Measurements from ENCODE around the gene CKAP5.

The CKAP5 gene

GRCh38 chr11:46762248-46762647 lies 83.8 kb downstream of the CKAP5 start:
- Histone ChIP-seq H3K4me3 (ENCODE audit: insufficient read depth, low read length, poor library complexity, severe bottlenecking) (no peak overlapping the region), H3K27ac (ENCODE audit: low read depth, low read length) (no peak overlapping the region), H3K79me2 (ENCODE audit: insufficient read depth, low read length) (no peaks in the 10 kb centered on the region), H3K36me3 (ENCODE audit: low read length) (peaks cover 68% of the 10 kb centered on the region), H3F3A (ENCODE audit: insufficient read depth) (no peaks in the 10 kb centered on the region), H3K9me2 (replicated peaks; ENCODE audit: insufficient read depth, low read length) (no peaks in the 10 kb centered on the region), H2AFZ (ENCODE audit: low read depth, low read length, severe bottlenecking) (no peak overlapping the region), H4K20me1 (ENCODE audit: low read depth, low read length) (no peaks in the 10 kb centered on the region), H3K9me3 (ENCODE audit: insufficient read depth, low read length) (no peaks in the 10 kb centered on the region), H3K4me2 (ENCODE audit: low read depth, low read length, poor library complexity, severe bottlenecking) (no peak overlapping the region), H3K9ac (ENCODE audit: low read length) (no peak overlapping the region), H3K27me3 (ENCODE audit: low read length) (no peaks in the 10 kb centered on the region)
- TF ChIP-seq CTCF (IDR thresholded peaks at IDR 0.05; ENCODE audit: insufficient read depth, low read length, poor library complexity, severe bottlenecking): no peak
- no peak for TF ChIP-seq EZH2phosphoT487 (conservative IDR thresholded peaks at IDR 0.05; ENCODE audit: low read length)

- H3F3A ChIP-seq (ENCODE audit: insufficient read depth): no peaks in the 10 kb centered on the region
- H3K27ac ChIP-seq (ENCODE audit: low read depth, low read length): no peak overlapping the region
- TF ChIP-seq EZH2phosphoT487 (conservative IDR thresholded peaks at IDR 0.05; ENCODE audit: low read length): no peak
- TF ChIP-seq CTCF (IDR thresholded peaks at IDR 0.05; ENCODE audit: insufficient read depth, low read length, poor library complexity, severe bottlenecking): no peak
- H4K20me1 ChIP-seq (ENCODE audit: low read depth, low read length): no peaks in the 10 kb centered on the region
- H3K9ac ChIP-seq (ENCODE audit: low read length): no peak overlapping the region
- no peak overlapping the region for H2AFZ ChIP-seq (ENCODE audit: low read depth, low read length, severe bottlenecking)
- no peak overlapping the region for H3K4me3 ChIP-seq (ENCODE audit: insufficient read depth, low read length, poor library complexity, severe bottlenecking)
- no peaks in the 10 kb centered on the region for H3K9me2 ChIP-seq (replicated peaks; ENCODE audit: insufficient read depth, low read length)
- H3K36me3 ChIP-seq (ENCODE audit: low read length): peaks cover 66% of the 10 kb centered on the region
- H3K27me3 ChIP-seq (ENCODE audit: low read length): no peaks in the 10 kb centered on the region
- H3K79me2 ChIP-seq (ENCODE audit: insufficient read depth, low read length): no peaks in the 10 kb centered on the region
- H3K9me3 ChIP-seq (ENCODE audit: insufficient read depth, low read length): no peaks in the 10 kb centered on the region
- H3K4me2 ChIP-seq (ENCODE audit: low read depth, low read length, poor library complexity, severe bottlenecking): no peak overlapping the region
These were observed 84.3 kb downstream of the CKAP5 start for GRCh38 chr11:46761807-46762206.

DNA sequence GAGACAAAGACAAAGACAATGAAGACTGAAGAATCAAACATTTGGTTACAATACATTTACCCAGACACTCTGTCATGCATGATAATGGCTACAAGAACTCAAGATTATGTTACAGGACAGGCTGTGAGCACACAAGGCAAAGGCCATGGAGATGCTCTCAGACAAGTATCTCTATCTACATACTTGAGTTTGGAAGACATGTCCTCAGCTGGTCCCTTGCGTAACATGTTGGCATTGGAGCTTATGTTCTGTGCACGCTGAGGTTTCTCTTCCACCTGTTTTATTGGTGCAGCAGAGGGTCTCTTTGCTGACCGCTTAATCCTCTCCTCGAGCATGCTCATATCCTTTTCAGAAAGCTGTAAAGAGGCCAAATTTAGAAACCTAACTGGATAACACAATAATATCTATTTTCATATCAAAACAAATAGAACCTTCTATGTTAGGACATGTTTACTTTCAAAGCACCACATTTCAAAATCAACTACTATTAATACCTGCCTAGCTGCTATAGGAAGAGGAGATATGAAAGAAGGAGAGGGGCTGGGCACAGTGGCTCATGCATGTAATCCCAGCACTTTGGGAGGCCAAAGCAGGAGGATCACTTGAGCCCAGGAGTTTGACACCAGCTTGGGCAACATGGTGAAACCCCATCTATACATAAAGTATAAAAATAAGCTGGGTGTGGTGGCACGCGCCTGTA lies 85.5 kb downstream of the CKAP5 start:
- Histone ChIP-seq H3K36me3 (ENCODE audit: low read length) (peaks cover 62% of the 10 kb centered on the region), H3K27me3 (ENCODE audit: low read length) (no peaks in the 10 kb centered on the region), H3K4me3 (ENCODE audit: insufficient read depth, low read length, poor library complexity, severe bottlenecking) (no peak overlapping the region), H2AFZ (ENCODE audit: low read depth, low read length, severe bottlenecking) (no peak overlapping the region), H3K9me2 (replicated peaks; ENCODE audit: insufficient read depth, low read length) (no peaks in the 10 kb centered on the region), H3F3A (ENCODE audit: insufficient read depth) (0 out of 2 replicates have a peak, but pooled peaks cover 3% of the 10 kb centered on the region), H3K9ac (ENCODE audit: low read length) (no peak overlapping the region), H4K20me1 (ENCODE audit: low read depth, low read length) (no peaks in the 10 kb centered on the region), H3K9me3 (ENCODE audit: insufficient read depth, low read length) (no peaks in the 10 kb centered on the region), H3K79me2 (ENCODE audit: insufficient read depth, low read length) (no peaks in the 10 kb centered on the region), H3K27ac (ENCODE audit: low read depth, low read length) (no peak overlapping the region), H3K4me2 (ENCODE audit: low read depth, low read length, poor library complexity, severe bottlenecking) (no peak overlapping the region)
- TF ChIP-seq CTCF (IDR thresholded peaks at IDR 0.05; ENCODE audit: insufficient read depth, low read length, poor library complexity, severe bottlenecking): no peak
- no peak for TF ChIP-seq EZH2phosphoT487 (conservative IDR thresholded peaks at IDR 0.05; ENCODE audit: low read length)

Measured in SU-DHL-6 (cell line).